Stimulated activated naive CD4-positive, alpha-beta T cell (primary cell): Measurements from ENCODE around the gene GNAL.
"Not testable (repeated sequence)": the region's sequence is repeated elsewhere in the genome, so short reads cannot be mapped to it uniquely, and the experiment has no call there.

ENCODE experiments used
- DNase-seq, 6 experiments: peaks; one replicate each; lab custom pipeline; 2025; lab: John Stamatoyannopoulos, UW

Gene GNAL

GRCh38 chr18:11849841-11850634 lies 161.0 kb downstream of the GNAL start:
- DNase-seq, result peak; percentile 56 to 65 (median 64)

DNA sequence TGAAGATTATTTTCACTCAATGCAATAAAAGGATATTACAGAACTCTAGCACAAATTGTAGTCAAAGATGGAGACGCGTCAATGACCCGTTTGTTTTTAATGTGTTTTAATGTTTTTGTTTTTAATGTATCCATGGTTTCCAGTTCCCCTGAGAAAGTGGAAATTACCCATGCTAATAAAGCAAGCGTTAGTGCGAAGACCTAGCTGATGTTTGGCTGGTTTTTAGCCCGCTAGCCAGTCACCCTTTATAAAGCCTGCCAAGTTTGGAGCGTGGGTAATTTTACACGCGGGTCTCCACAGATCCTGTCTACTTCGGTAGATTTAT lies 161.7 kb downstream of the GNAL start:
- no peak for DNase-seq

GRCh38 chr18:11851146-11851805 lies 162.2 kb downstream of the GNAL start, which contains the start of gene CHMP1B:
Gene CHMP1B, plus strand, starts transcription at chr18:11851413. Its CDS starts 99 bp downstream, at chr18:11851512.
- DNase-seq, result peak; percentile 92 to 96 (median 95)

DNA sequence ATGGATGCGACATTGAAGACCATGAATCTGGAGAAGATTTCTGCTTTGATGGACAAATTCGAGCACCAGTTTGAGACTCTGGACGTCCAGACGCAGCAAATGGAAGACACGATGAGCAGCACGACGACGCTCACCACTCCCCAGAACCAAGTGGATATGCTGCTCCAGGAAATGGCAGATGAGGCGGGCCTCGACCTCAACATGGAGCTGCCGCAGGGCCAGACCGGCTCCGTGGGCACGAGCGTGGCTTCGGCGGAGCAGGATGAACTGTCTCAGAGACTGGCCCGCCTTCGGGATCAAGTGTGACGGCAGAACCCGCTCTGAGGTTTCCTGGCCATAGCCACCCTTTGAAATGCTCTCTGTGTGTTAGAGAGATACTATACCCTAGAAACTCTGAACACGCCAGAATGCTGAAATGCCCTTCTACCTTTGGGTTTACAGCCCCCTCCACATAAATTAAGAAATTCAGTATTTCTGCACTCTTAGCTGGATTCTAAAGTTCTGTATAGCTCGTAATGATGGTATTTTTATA lies 162.8 kb downstream of the GNAL start:
- peak; percentile 18 to 74 (median 49) for DNase-seq

DNA sequence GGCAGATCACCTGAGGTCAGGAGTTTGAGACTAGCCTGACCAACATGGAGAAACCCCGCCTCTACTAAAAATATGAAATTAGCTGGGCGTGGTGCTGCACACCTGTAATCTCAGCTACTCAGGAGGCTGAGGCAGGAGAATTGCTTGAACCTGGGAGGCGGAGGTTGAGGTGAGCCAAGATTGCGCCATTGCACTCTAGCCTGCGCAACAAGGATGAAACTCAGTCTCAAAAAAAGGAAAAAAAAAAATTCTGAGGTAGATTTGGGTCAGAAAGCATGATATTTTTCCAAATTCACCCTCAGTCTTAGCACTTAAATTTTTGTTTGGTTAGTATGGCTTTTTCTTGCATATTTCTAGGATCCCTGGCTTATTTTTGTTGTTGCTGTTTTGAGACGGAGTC lies 165.5 kb downstream of the GNAL start:
- DNase-seq, result not testable (repeated sequence)

DNA sequence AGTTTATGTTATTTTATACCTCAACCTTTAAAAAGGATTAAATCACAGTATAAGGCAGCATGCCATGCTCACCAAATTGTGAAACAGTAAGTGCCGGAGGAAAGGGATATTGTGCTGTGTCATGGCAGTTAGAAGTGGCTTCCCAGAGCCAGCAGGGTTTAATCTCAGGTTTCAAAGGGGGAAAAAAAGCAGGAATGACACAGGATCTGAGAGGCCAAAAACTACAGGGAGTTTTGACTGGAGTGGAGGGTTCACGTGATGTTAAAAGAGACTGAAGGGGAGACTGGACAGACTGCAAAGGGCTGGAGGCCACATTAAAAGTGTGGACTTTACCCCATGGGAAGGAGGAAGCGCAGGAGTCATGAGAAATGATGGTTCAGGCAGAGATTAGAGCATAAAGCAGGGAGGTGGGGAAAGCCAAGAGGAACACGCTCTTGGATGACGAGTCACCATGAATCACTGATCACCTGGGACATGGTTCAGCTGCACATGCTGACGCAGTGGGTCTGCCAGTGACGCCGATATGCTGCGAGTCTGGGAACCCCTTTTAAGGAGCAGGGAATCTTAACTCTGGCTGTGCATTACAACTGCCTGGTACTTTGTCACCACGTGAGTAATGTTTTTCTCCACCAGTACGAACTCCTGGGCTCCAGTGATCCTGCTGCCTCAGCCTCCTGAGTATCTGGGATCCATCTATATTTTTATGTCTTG lies 168.3 kb downstream of the GNAL start:
- no peak for DNase-seq

DNA sequence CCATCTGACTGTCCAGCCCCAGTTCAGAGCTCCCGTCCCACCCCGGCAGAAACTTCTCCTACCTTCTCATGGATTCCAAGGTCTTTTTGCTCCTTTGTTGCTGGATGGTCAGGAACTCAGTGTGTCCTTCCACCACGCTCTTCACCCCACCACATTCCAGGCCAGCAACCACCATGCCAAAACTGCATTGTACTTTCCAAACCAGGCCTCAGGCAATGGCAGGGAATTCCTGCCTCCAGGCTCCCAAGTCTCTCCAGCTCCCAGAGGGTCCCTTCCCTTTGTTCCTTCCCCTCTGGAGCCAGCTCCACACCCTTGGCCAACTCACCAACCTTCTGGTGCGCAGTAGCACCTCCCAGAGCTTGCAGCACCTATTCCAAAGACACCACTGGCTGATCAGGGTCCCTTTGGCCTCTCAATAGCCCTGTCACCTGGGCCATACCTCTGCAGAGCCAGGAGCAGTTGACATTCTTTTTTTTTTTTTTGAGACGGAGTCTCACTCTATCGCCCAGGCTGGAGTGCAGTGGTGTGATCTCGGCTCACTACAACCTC lies 170.3 kb downstream of the GNAL start:
- DNase-seq, result no peak

DNA sequence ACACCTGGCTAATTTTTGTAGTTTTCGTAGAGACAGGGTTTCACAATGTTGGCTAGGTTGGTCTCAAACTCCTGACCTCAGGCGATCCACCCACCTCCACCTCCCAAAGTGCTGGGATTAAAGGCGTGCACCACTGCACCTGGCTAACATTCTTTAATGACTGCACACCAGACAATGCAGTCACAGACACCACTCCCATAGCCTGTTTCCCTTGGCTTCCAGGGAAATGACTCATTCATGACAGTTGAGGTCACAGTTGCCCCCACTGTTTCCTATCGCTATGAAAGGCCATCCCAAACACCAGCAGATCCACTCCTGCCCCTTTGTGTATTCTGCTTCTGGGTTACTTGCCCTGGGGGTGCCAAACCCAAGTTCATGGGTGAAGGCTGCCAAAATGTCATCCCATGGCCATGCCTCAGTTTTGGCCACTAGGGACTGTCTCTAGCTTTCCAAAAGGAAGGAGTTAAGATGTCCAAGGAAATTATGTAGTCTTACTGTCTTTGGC lies 170.9 kb downstream of the GNAL start:
- no peak for DNase-seq

- DNase-seq, result no peak
These were observed 171.8 kb downstream of the GNAL start for GRCh38 chr18:11860594-11861450.

GRCh38 chr18:11861583-11862288 lies 172.7 kb downstream of the GNAL start:
- DNase-seq, result no peak

GRCh38 chr18:11862468-11863137 lies 173.5 kb downstream of the GNAL start:
- DNase-seq, result no peak

- no peak for DNase-seq
These were observed 175.4 kb downstream of the GNAL start for GRCh38 chr18:11864471-11864870.

DNA sequence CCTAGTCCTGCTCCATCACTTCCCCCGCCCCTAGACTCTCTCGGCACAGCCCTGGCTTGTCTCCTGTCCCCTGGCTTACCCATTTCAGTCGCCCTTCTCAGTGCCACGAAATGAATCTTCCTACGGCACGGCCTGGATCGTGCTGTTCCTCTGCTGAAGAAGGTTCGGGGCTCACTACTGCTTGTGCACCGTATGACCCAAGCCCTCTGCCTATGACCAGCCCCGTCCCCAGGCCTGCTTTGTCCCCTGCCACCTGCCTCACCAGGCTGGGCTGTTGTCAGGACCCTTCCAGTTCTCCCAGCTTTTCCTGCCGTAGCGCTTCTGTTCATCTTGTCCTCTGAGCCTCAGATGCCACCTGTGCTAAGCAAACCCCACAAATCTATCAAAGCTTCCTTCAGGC lies 176.0 kb downstream of the GNAL start:
- no peak for DNase-seq

- DNase-seq, result no peak
These were observed 177.3 kb downstream of the GNAL start for GRCh38 chr18:11866329-11866728.

GRCh38 chr18:11866764-11867163 lies 177.7 kb downstream of the GNAL start:
- no peak for DNase-seq

DNA sequence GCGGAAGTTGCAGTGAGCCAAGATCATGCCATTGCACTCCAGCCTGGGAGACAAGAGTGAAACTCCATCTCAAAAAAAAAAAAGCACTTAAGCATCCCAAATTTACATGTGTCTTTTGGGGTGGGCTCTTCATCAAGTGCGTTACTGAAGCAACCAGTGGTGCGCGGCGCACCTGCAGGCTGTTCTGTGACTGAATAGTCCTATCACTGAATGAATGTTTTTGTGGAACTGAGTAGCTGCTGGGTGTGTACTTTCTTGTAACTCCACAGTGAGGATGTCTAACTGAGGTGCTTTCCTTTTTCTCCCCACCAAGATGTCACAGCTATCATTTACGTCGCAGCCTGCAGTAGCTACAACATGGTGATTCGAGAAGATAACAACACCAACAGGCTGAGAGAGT lies 179.2 kb downstream of the GNAL start:
- DNase-seq, result no peak

GRCh38 chr18:11871501-11871900 lies 182.4 kb downstream of the GNAL start:
- DNase-seq, result no peak

DNA sequence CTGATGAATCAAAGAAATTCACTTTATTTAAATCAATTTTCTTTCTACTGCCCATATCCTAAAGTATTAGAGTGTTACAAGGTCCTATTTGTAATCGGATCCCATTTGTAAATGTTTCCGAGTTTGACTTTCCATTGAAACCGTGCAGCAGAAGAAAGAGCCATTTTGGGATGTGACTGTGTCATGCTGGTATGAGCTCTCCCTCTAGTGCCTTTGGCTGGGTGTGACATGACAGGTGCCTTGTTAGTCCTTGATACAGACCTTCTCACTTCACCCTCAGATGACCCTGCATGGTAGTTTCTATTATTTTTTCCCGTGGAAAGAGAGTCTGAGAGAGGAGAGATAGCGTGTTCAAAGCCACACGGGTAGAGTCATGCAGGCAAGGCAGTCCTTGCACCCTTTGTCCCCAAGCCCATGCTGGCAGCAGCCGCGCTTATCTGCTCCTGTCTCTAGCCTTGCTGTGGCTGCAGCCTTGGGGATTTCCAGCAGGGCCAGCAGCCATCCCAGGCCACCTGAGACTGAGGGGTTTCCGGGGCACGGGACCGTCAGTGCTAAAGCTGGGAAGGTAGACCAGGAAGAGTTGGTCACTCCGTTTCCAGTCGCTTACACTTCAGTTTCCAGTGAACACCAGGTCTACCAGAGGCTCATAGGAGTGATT lies 183.5 kb downstream of the GNAL start:
- DNase-seq, result peak in 1 of 6 experiments; percentile 2

- DNase-seq, result no peak
These were observed 184.7 kb downstream of the GNAL start for GRCh38 chr18:11873670-11874340.
